Naive thymus-derived CD4-positive, alpha-beta T cell (primary cell): Measurements from ENCODE around the gene INPP5J. TPM values are rescaled to one million over a fixed set of nuclear protein-coding genes. Genes with fewer than 3 reads are reported as not detected.

Experiments used
- ATAC-seq: fragments of 150-1000 bp; cut with Tn5 transposase; 2 replicates; pipeline ENCODE4 v1.10.0; 2021; ENCODE audit warnings: mild to moderate bottlenecking, moderate library complexity
- CTCF ChIA-PET: fragments of 350-600 bp; sonication (Branson Sonifier 250); formaldehyde crosslinking; loops from one replicate; lab custom pipeline; 2021; ENCODE audit warnings: antibody characterized with exemption; lab: Charles Lee
- POLR2A ChIA-PET: fragments of 350-600 bp; sonication (Branson Sonifier 250); formaldehyde crosslinking; loops from one replicate; lab custom pipeline; 2021; ENCODE audit warnings: antibody characterized with exemption, inconsistent platforms; lab: Charles Lee
- DNase-seq, 9 donors: peaks; one replicate each; pipeline versions ENCODE4 v3.0.0 to v3.0.0-alpha.2; 2020 to 2022; ENCODE audit warnings: mixed read lengths in 1 of 9
- H3K27ac ChIP-seq: one replicate; pipeline ENCODE4 v1.7.0; 2013; ENCODE audit warnings: mild to moderate bottlenecking, low read depth, low read length, moderate library complexity
- H3K27me3 ChIP-seq, 2 donors: one replicate each; pipeline ENCODE4 v1.7.0; 2013; ENCODE audit warnings: low read length in 2 of 2, mild to moderate bottlenecking in 2 of 2, moderate library complexity in 2 of 2; ENCODE audit not compliant: control insufficient read depth in 2 of 2, insufficient read depth in 2 of 2
- H3K36me3 ChIP-seq, 3 experiments: 1 replicate in 2 of 3; 2 replicates in 1 of 3; pipeline ENCODE4 v1.7.0; 2013; ENCODE audit warnings: low read length in 3 of 3, mild to moderate bottlenecking in 3 of 3, moderate library complexity in 1 of 3; ENCODE audit not compliant: insufficient read depth in 3 of 3, control insufficient read depth in 2 of 3
- H3K4me1 ChIP-seq, 2 donors: one replicate each; pipeline ENCODE4 v1.7.0; 2013; ENCODE audit warnings: low read length in 2 of 2, mild to moderate bottlenecking in 2 of 2, moderate library complexity in 1 of 2; ENCODE audit not compliant: control insufficient read depth in 2 of 2, insufficient read depth in 2 of 2
- H3K4me3 ChIP-seq: 2 replicates; pipeline ENCODE4 v1.7.0; 2013; ENCODE audit warnings: mild to moderate bottlenecking, low read length
- H3K9me3 ChIP-seq, 3 experiments: 1 replicate in 2 of 3; 2 replicates in 1 of 3; pipeline ENCODE4 v1.7.0; 2013; ENCODE audit warnings: low read length in 3 of 3; ENCODE audit not compliant: control insufficient read depth in 2 of 3
- H3K27ac Mint-ChIP-seq, 9 donors: one replicate each; pipeline ENCODE4 v1.8.0; 2020 to 2022; ENCODE audit warnings: mixed read lengths in 9 of 9, mild to moderate bottlenecking in 8 of 9, moderate library complexity in 5 of 9, inconsistent platforms in 2 of 9
- H3K27me3 Mint-ChIP-seq, 5 donors: one replicate each; pipeline ENCODE4 v1.8.0; 2021 to 2022; ENCODE audit warnings: mixed read lengths in 5 of 5, mild to moderate bottlenecking in 1 of 5
- H3K36me3 Mint-ChIP-seq, 5 donors: one replicate each; pipeline ENCODE4 v1.8.0; 2020 to 2022; ENCODE audit warnings: mixed read lengths in 5 of 5, mild to moderate bottlenecking in 3 of 5, inconsistent platforms in 1 of 5
- H3K4me1 Mint-ChIP-seq, 7 donors: one replicate each; pipeline ENCODE4 v1.8.0; 2020 to 2022; ENCODE audit warnings: mixed read lengths in 7 of 7, mild to moderate bottlenecking in 3 of 7, inconsistent platforms in 1 of 7
- H3K4me3 Mint-ChIP-seq, 10 donors: one replicate each; pipeline ENCODE4 v1.8.0; 2020 to 2022; ENCODE audit warnings: mild to moderate bottlenecking in 10 of 10, mixed read lengths in 10 of 10, moderate library complexity in 6 of 10, inconsistent platforms in 2 of 10
- H3K9me3 Mint-ChIP-seq, 11 donors: one replicate each; pipeline ENCODE4 v1.8.0; 2020 to 2022; ENCODE audit warnings: mixed read lengths in 11 of 11, mild to moderate bottlenecking in 4 of 11, inconsistent platforms in 1 of 11, moderate library complexity in 1 of 11
- intact Hi-C, 2 donors: fragments of 100-400 bp; cut with micrococcal nuclease; formaldehyde crosslinking; loops; one replicate each; pipeline ENCODE4 v1.15.1; 2023
- polyA plus RNA-seq, 2 donors: library from polyadenylated mRNA; unstranded; fragments of 300-500 nt; fragmentation: Illumina TruSeq; gene quantifications; one replicate each; pipeline ENCODE4 v1.2.3, GENCODE V29; 2021
- total RNA-seq, 6 experiments: library from RNA in 5 of 6; stranded (reverse) in 5 of 6; gene quantifications; 1 replicate in 5 of 6; 2 replicates in 1 of 6; pipeline ENCODE4 v1.2.3 and lab custom pipeline; 2021 to 2026

Gene INPP5J
- total and polyA plus RNA-seq, 7 experiments from 2014 or later, result 0.24 to 0.81 (median 0.51) TPM; not detected in 3

DNA sequence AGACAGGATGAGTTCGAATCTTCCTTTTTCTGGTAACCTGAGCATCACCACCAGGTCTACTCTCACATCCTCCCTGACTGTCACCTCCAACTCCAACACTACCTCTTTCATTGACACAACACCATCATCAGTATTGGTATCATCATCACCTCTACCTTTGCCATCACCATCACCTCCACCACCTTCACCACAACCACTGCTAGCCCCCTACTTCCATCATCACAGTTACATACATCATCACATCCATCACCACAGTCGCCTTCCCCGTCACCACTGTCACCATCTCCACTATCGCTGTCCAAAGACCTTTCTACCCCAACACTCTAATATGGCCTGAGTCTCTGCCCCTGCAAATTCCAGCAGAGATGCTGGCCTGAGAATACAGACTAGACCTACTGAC is 1.4 kb upstream of the INPP5J start:
- H3K27ac ChIP-seq, result no peak overlapping the region
- no peaks in the 10 kb centered on the region for H3K27me3 ChIP-seq
- ChIA-PET POLR2A (no interaction called here), CTCF (no interaction called here)
- intact Hi-C loops, result no loop called here
- H3K36me3 Mint-ChIP-seq, result no peaks in the 10 kb centered on the region
- no peak overlapping the region for H3K4me3 ChIP-seq
- peak overlapping the region in 1 of 9 donors; percentile 23 for H3K27ac Mint-ChIP-seq
- no peaks in the 10 kb centered on the region for H3K4me1 Mint-ChIP-seq
- no peaks in the 10 kb centered on the region for H3K36me3 ChIP-seq
- H3K4me3 Mint-ChIP-seq, result no peak overlapping the region
- H3K9me3 Mint-ChIP-seq, result peaks cover 0 to 1% (median 0%) of the 10 kb centered on the region in 11 donors
- no peaks in the 10 kb centered on the region for H3K27me3 Mint-ChIP-seq
- no peaks in the 10 kb centered on the region for H3K9me3 ChIP-seq
- no peak for ATAC-seq
- no peaks in the 10 kb centered on the region for H3K4me1 ChIP-seq
- DNase-seq, result no peak

DNA sequence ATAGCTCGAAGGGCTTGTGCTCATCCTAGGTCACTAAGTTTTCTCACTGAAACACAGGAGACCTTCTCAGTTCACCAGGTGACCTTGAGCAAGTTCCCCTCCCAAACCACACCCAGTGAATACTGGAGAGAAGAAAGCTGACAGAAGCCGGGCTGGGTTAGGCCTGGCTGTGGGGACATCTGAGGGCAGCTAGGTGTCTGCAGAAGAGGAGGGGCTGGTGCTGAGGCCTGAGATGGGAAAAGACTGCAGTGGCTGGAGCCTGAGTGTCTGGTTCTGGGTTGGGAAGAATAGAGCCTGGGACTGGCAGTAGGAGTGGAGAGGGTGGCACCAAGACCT is 602 bp upstream of the INPP5J start:
- H3K36me3 Mint-ChIP-seq, result no peaks in the 10 kb centered on the region
- ChIA-PET POLR2A (no interaction called here), CTCF (no interaction called here)
- no peak overlapping the region for H3K27ac ChIP-seq
- no peak for DNase-seq
- no peaks in the 10 kb centered on the region for H3K4me1 ChIP-seq
- H3K9me3 Mint-ChIP-seq, result peaks cover 0 to 1% (median 0%) of the 10 kb centered on the region in 11 donors
- no peaks in the 10 kb centered on the region for H3K27me3 ChIP-seq
- no peak overlapping the region for H3K4me3 Mint-ChIP-seq
- H3K9me3 ChIP-seq, result no peaks in the 10 kb centered on the region
- peak overlapping the region in 2 of 9 donors; percentile 10 to 59 for H3K27ac Mint-ChIP-seq
- no peaks in the 10 kb centered on the region for H3K36me3 ChIP-seq
- intact Hi-C loops, result no loop called here
- no peak overlapping the region for H3K4me3 ChIP-seq
- H3K27me3 Mint-ChIP-seq, result no peaks in the 10 kb centered on the region
- H3K4me1 Mint-ChIP-seq, result peaks cover 0 to 1% (median 0%) of the 10 kb centered on the region in 7 donors
- ATAC-seq, result no peak

DNA sequence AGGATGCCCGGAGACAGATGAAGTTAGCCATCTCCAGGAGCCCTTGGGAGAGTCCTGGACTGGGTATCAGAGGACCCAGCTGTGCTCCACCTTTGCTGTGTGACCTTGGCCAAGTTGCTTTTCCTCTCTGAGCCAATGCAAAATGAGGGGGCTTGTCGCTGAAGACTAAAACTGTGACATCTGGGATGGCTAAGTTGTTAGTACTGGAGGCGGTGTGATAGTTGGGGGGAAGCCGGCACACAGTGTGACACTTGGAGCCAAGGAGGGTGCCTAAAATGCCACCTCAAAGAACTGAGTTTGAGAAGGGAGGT is 481 bp downstream of the INPP5J start:
- H3K27me3 Mint-ChIP-seq, result peaks cover 0 to 5% (median 0%) of the 10 kb centered on the region in 5 donors
- H3K27ac Mint-ChIP-seq, result no peak overlapping the region
- H3K4me1 Mint-ChIP-seq, result peaks cover 0 to 4% (median 0%) of the 10 kb centered on the region in 7 donors
- CTCF ChIA-PET, result no interaction called here
- Histone ChIP-seq H3K4me3 (no peak overlapping the region), H3K9me3 (no peaks in the 10 kb centered on the region), H3K36me3 (no peaks in the 10 kb centered on the region), H3K27ac (no peak overlapping the region), H3K27me3 (no peaks in the 10 kb centered on the region), H3K4me1 (no peaks in the 10 kb centered on the region)
- H3K4me3 Mint-ChIP-seq, result no peak overlapping the region
- intact Hi-C loops, result no loop called here
- DNase-seq, result no peak
- H3K36me3 Mint-ChIP-seq, result no peaks in the 10 kb centered on the region
- ATAC-seq, result no peak
- peaks cover 0 to 1% (median 0%) of the 10 kb centered on the region in 11 donors for H3K9me3 Mint-ChIP-seq
- POLR2A ChIA-PET, result no interaction called here

DNA sequence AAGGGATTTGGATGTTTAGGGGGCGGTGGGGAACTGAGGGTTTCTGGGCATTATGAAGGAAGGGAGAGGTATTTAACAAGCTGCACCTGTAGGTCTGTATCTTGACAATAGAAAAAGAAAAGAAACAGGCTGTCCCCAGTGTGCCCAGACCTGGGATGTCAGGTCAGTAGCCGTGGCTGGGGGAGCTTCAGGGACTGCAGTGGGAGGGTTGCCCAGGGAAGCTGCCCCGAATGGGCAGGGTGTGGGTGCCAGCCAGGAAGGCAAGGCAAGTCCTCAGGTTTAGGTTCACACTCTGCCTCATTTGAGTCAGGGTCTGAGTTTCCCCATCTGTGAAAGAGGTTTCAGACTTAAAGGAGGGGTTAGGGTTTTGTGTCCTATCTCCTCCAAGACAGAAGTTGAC is 1.5 kb downstream of the INPP5J start:
- Histone ChIP-seq H3K4me3 (no peak overlapping the region), H3K9me3 (no peaks in the 10 kb centered on the region), H3K27me3 (no peaks in the 10 kb centered on the region), H3K27ac (no peak overlapping the region), H3K36me3 (no peaks in the 10 kb centered on the region), H3K4me1 (no peaks in the 10 kb centered on the region)
- no peak for ATAC-seq
- ChIA-PET POLR2A (no interaction called here), CTCF (no interaction called here)
- H3K4me1 Mint-ChIP-seq, result peaks cover 0 to 4% (median 0%) of the 10 kb centered on the region in 7 donors
- no peak overlapping the region for H3K27ac Mint-ChIP-seq
- intact Hi-C loops, result no loop called here
- DNase-seq, result no peak
- no peaks in the 10 kb centered on the region for H3K36me3 Mint-ChIP-seq
- H3K9me3 Mint-ChIP-seq, result peaks cover 0 to 1% (median 0%) of the 10 kb centered on the region in 11 donors
- H3K4me3 Mint-ChIP-seq, result no peak overlapping the region
- peaks cover 0 to 5% (median 0%) of the 10 kb centered on the region in 5 donors for H3K27me3 Mint-ChIP-seq

DNA sequence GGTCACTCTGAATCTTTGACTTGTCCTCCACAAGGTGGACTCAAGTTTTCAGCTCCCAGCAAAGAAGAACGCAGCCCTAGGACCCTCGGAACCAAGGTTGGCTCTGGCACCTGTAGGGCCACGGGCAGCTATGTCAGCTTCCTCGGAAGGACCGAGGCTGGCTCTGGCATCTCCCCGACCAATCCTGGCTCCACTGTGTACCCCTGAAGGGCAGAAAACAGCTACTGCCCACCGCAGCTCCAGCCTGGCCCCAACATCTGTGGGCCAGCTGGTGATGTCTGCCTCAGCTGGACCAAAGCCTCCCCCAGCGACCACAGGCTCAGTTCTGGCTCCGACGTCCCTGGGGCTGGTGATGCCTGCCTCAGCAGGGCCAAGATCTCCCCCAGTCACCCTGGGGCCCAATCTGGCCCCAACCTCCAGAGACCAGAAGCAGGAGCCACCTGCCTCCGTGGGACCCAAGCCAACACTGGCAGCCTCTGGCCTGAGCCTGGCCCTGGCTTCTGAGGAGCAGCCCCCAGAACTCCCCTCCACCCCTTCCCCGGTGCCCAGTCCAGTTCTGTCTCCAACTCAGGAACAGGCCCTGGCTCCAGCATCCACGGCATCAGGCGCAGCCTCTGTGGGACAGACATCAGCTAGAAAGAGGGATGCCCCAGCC is 2.2 kb downstream of the INPP5J start:
- peaks cover 0 to 5% (median 0%) of the 10 kb centered on the region in 5 donors for H3K27me3 Mint-ChIP-seq
- Histone ChIP-seq H3K27me3 (no peaks in the 10 kb centered on the region), H3K4me3 (no peak overlapping the region), H3K9me3 (no peaks in the 10 kb centered on the region), H3K4me1 (no peaks in the 10 kb centered on the region), H3K27ac (no peak overlapping the region), H3K36me3 (no peaks in the 10 kb centered on the region)
- H3K36me3 Mint-ChIP-seq, result no peaks in the 10 kb centered on the region
- ChIA-PET CTCF (interaction anchor here (1.1 kb wide), 1 partner anchor 17 kb away, joined by 3 read pairs; the partner anchor contains the start of gene SELENOM), POLR2A (no interaction called here)
- no peak overlapping the region for H3K27ac Mint-ChIP-seq
- peaks cover 0 to 4% (median 0%) of the 10 kb centered on the region in 7 donors for H3K4me1 Mint-ChIP-seq
- peaks cover 0 to 1% (median 0%) of the 10 kb centered on the region in 11 donors for H3K9me3 Mint-ChIP-seq
- H3K4me3 Mint-ChIP-seq, result no peak overlapping the region
- ATAC-seq (no peak), DNase-seq (no peak)
- intact Hi-C loops, result no loop called here

DNA sequence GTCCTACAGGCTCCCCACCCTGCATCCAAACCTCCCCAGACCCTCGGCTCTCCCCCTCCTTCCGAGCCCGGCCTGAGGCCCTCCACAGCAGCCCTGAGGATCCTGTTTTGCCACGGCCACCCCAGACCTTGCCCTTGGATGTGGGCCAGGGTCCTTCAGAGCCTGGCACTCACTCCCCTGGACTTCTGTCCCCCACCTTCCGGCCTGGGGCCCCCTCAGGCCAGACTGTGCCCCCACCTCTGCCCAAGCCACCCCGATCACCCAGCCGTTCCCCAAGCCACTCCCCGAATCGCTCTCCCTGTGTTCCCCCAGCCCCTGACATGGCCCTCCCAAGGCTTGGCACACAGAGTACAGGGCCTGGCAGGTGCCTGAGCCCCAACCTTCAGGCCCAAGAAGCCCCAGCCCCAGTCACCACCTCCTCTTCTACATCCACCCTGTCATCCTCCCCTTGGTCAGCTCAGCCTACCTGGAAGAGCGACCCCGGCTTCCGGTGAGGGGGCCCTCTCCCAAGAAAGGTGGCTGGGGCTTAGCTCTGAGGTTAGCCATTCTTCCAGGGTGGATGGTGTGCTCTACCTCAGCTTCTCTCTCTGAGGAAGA is 2.9 kb downstream of the INPP5J start:
- peaks cover 0 to 4% (median 0%) of the 10 kb centered on the region in 7 donors for H3K4me1 Mint-ChIP-seq
- H3K36me3 ChIP-seq, result no peaks in the 10 kb centered on the region
- no peak overlapping the region for H3K27ac ChIP-seq
- no peaks in the 10 kb centered on the region for H3K4me1 ChIP-seq
- H3K36me3 Mint-ChIP-seq, result no peaks in the 10 kb centered on the region
- no peak overlapping the region for H3K4me3 Mint-ChIP-seq
- peaks cover 0 to 5% (median 0%) of the 10 kb centered on the region in 5 donors for H3K27me3 Mint-ChIP-seq
- ATAC-seq (no peak), DNase-seq (no peak)
- no peak overlapping the region for H3K4me3 ChIP-seq
- H3K27ac Mint-ChIP-seq, result no peak overlapping the region
- ChIA-PET POLR2A (no interaction called here), CTCF (interaction anchor here (1.1 kb wide), 1 partner anchor 18 kb away, joined by 3 read pairs; the partner anchor contains the start of gene SELENOM)
- H3K27me3 ChIP-seq, result no peaks in the 10 kb centered on the region
- intact Hi-C loops, result no loop called here
- peaks cover 0 to 1% (median 0%) of the 10 kb centered on the region in 11 donors for H3K9me3 Mint-ChIP-seq
- H3K9me3 ChIP-seq, result no peaks in the 10 kb centered on the region
